Activated CD8-positive, alpha-beta T cell treated with anti-CD3 and anti-CD28 coated beads, Interleukin-2, amount 10 ng/mL, durations not matched to agents 7 days and 5 days (primary cell): ENCODE data around the gene ORC1. TPM values are rescaled to one million over a fixed set of nuclear protein-coding genes. Genes with fewer than 3 reads are reported as not detected.

Experiments
- ATAC-seq: fragments of 150-1000 bp; cut with Tn5 transposase; one replicate; pipeline ENCODE4 v1.10.0; 2021; ENCODE audit warnings: moderate library complexity
- CTCF ChIA-PET: fragments of 350-600 bp; sonication (Branson Sonifier 250); formaldehyde crosslinking; loops from one replicate; lab custom pipeline; 2021; ENCODE audit warnings: antibody characterized with exemption; lab: Charles Lee
- POLR2A ChIA-PET: fragments of 350-600 bp; sonication (Branson Sonifier 250); formaldehyde crosslinking; loops from one replicate; lab custom pipeline; 2021; ENCODE audit warnings: antibody characterized with exemption; lab: Charles Lee
- DNase-seq: peaks from one replicate; pipeline ENCODE4 v3.0.0-alpha.2; 2020
- H3K27ac Mint-ChIP-seq: one replicate; pipeline ENCODE4 v1.8.0; 2021; ENCODE audit warnings: mild to moderate bottlenecking, mixed read lengths
- H3K27me3 Mint-ChIP-seq: one replicate; pipeline ENCODE4 v1.8.0; 2021; ENCODE audit warnings: low read depth, mixed read lengths
- H3K36me3 Mint-ChIP-seq: one replicate; pipeline ENCODE4 v1.8.0; 2021; ENCODE audit warnings: low read depth, mixed read lengths
- H3K4me1 Mint-ChIP-seq: one replicate; pipeline ENCODE4 v1.8.0; 2021; ENCODE audit warnings: low read depth, mixed read lengths
- H3K4me3 Mint-ChIP-seq: one replicate; pipeline ENCODE4 v1.8.0; 2021; ENCODE audit warnings: mild to moderate bottlenecking, mixed read lengths
- H3K9me3 Mint-ChIP-seq: one replicate; pipeline ENCODE4 v1.8.0; 2022; ENCODE audit warnings: mixed read lengths; ENCODE audit not compliant: insufficient read depth
- total RNA-seq, 2 experiments: library from RNA; stranded (reverse); gene quantifications; one replicate each; pipeline ENCODE4 v1.2.3, GENCODE V29; 2021

The ORC1 gene
- total RNA-seq, 2 experiments from 2014 or later = 38.3 to 38.4 TPM

DNA sequence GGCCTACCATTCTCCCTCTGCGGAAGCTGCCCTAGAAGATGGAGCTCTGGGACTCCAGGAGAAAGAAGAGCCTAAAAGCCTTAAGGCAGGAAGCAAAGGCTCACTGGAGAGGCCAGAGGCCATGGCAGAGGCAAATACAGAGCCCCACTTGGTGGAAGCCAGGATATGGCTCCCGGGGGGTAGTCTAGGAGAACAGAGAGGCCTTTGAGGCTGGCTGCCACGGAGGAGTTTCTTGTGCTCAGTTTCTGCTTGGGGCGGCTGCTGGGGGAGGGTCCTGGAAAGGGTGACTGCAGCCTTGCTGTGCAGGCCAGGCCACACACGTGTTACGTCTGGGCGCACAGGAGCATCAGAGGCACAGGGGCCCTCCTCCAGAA is 43.6 kb downstream of the ORC1 start:
- Mint-ChIP-seq H3K27ac (no peak overlapping the region), H3K36me3 (peaks cover 73% of the 10 kb centered on the region), H3K27me3 (no peaks in the 10 kb centered on the region), H3K9me3 (no peaks in the 10 kb centered on the region), H3K4me1 (peaks cover 18% of the 10 kb centered on the region), H3K4me3 (no peak overlapping the region)
- ChIA-PET POLR2A (interaction anchor here (1.2 kb wide), 1 partner anchor 44 kb away, joined by 3 read pairs; the partner anchor contains the start of genes ORC1 and PRPF38A), CTCF (no interaction called here)
- ATAC-seq (no peak), DNase-seq (no peak)

DNA sequence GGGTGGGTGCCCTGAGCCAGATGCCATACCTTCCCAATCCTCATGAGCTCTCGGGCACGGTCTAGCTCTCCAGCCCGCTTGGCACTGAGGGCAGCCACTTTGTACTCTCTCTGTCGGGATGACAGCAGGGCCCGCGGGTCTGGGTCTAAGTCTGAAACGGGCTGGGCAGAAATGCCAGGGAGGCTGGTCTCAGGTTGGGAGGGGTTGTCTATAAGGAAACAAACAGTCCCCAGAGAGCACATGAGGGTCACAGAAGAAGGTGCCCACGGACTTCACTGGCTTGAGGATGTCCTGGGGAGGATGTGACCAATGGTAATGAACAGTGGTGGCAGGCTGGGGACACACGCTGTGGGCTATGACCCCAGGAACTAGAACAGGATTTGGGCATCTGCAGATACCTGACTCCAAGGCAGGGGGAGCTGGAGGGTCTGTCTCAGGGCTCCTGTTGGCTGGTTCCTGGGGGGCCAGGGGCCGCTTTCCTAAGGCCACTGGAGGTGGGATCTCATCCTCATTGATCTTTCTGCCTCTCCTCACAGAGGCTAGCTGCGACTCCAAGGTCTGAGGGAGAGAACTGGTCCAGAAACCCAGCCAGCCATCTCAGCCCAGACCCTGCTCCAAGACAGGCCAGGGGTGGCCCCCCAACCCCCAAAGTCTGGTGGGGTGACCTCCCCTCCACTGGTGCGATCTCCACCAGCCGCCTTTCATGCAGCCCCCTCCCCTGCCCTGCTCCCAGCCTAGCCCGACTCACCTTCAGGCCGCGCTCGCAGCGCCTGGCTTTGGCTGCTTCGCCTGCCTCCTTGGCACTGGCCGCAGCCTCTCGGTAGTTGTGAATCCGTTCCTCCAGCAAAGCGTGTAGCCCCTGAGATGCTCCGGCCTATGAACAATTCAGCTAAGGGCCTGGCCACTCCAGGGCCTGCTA is 44.3 kb downstream of the ORC1 start:
- Mint-ChIP-seq H3K4me3 (no peak overlapping the region), H3K4me1 (peaks cover 14% of the 10 kb centered on the region), H3K27ac (no peak overlapping the region), H3K27me3 (no peaks in the 10 kb centered on the region), H3K36me3 (peaks cover 75% of the 10 kb centered on the region), H3K9me3 (no peaks in the 10 kb centered on the region)
- DNase-seq = no peak
- CTCF ChIA-PET = no interaction called here
- POLR2A ChIA-PET = no interaction called here
- ATAC-seq = no peak

DNA sequence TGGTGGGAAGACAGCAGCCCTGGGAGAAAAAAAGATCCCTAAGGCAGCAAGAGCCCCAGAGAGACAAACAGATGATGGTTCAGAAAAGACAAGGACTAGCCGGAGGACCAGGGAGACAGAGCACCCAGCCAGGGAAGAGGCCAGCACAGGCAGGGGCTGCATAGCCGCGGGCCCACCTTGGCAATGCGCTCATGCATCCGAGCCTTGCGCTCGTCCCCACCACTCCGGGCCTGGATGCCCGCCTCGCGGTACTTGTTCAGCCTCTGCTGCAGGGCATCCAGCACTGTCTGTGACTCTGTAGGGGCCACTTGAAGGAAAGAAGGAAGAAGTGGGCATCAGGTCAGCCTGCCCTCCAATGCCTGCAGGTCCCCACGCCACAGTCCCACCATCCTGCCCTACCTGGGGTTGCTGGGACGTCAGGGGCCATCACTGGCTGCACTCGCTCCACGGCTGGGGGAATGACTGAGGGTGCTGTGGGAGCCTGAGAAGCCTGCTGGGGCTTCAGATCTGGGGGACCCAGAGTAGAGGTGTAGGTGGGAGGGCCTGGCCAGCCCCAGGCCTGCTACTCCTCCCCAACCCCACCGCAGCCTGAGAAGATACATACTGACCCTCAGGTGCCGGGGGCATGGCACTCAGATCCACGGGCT is 45.2 kb downstream of the ORC1 start:
- CTCF ChIA-PET = no interaction called here
- Mint-ChIP-seq H3K4me3 (no peak overlapping the region), H3K4me1 (peaks cover 5% of the 10 kb centered on the region), H3K36me3 (peaks cover 76% of the 10 kb centered on the region), H3K9me3 (no peaks in the 10 kb centered on the region), H3K27me3 (no peaks in the 10 kb centered on the region), H3K27ac (no peak overlapping the region)
- POLR2A ChIA-PET = no interaction called here
- DNase-seq (no peak), ATAC-seq (no peak)

DNA sequence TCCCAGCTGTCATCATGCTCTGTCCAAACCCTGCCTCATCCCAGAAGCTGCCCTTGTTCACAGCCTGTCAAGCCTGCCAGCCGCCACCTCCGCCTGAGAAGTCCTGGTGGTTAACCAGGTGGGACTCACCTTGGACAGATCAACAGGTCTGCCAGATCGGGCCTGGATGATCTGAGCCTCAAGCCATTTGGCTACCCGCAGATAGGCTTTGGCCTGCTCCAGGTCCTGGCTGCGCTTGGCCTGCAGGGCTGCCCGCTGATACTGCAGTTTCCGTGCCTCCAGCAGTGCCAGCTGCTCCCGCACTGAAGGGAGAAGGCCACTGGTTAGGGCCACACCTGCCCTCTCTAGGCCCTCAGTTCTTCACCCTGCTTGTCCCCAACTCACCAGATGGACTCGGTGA is 46.8 kb downstream of the ORC1 start:
- H3K27ac Mint-ChIP-seq = no peak overlapping the region
- POLR2A ChIA-PET = no interaction called here

DNA sequence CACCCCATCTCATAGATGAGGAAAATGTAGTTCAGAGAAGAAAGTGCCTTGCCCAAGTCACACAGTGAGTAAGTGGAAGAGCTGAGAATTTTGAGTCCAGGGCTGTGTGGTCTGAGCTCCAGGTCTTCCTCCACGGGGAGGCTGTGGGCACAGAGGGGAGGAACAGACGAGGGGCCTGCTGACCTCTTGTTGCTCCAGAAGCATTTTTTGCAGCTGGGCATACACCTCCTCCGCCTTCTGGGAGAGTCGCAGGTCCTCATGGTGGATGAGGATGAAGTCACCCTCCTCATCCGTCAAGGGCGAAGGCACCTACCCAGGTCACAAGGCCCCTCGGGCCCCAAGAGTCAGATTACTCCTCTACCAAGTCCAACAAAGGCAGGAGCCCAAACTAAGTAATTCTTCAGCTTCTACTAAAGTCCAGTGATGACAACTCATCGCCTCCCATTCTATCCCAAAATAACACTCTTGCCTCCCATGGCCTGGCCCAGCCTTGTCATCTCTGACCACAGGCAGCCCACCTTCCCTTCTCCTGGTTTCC is 47.3 kb downstream of the ORC1 start:
- Mint-ChIP-seq H3K4me1 (no peaks in the 10 kb centered on the region), H3K27ac (no peak overlapping the region), H3K4me3 (no peak overlapping the region), H3K36me3 (peaks cover 81% of the 10 kb centered on the region), H3K9me3 (no peaks in the 10 kb centered on the region), H3K27me3 (no peaks in the 10 kb centered on the region)
- no peak for ATAC-seq
- DNase-seq = no peak
- ChIA-PET CTCF (no interaction called here), POLR2A (no interaction called here)

More for the DNA sequence above, 46.8 kb downstream of the ORC1 start:
- Mint-ChIP-seq H3K27me3 (no peaks in the 10 kb centered on the region), H3K4me3 (no peak overlapping the region), H3K36me3 (peaks cover 80% of the 10 kb centered on the region), H3K4me1 (no peaks in the 10 kb centered on the region), H3K9me3 (no peaks in the 10 kb centered on the region)
- CTCF ChIA-PET = no interaction called here
- DNase-seq = no peak
- no peak for ATAC-seq

DNA sequence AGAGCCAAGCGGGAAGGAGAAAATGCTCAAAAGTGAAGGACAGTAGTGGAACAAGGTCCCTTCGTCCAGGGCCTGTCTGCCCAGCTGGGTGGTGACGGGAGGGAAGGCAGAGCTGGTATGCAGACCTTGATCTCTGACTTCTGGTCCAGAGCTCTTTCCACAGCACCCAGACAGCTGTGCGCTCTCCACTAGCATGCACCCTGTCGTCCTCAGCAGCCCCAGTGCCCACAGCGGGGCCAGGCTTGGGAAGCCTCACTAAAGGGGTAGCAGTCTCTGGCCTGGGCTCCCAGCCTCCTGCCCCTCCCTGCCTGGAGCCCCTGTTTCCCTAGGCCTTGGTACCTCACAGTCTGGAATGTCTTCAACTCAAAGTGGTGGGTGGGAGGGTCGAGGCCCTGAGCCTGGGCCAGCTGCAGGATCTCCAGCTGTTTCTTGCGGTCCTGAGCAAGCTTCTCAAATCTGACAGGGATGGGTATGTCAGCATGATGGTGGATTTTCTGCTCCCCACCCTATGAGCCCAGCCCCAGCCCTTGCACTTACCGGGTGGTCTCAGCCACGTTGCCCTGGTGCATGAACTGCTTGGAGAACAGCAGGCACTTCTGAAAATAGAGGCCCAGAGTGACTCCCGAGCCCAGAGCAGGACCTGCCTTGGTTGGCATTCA is 48.2 kb downstream of the ORC1 start:
- Mint-ChIP-seq H3K4me1 (no peaks in the 10 kb centered on the region), H3K36me3 (peaks cover 75% of the 10 kb centered on the region), H3K9me3 (no peaks in the 10 kb centered on the region), H3K27me3 (no peaks in the 10 kb centered on the region), H3K27ac (no peak overlapping the region), H3K4me3 (no peak overlapping the region)
- DNase-seq (no peak), ATAC-seq (no peak)
- ChIA-PET CTCF (no interaction called here), POLR2A (no interaction called here)

DNA sequence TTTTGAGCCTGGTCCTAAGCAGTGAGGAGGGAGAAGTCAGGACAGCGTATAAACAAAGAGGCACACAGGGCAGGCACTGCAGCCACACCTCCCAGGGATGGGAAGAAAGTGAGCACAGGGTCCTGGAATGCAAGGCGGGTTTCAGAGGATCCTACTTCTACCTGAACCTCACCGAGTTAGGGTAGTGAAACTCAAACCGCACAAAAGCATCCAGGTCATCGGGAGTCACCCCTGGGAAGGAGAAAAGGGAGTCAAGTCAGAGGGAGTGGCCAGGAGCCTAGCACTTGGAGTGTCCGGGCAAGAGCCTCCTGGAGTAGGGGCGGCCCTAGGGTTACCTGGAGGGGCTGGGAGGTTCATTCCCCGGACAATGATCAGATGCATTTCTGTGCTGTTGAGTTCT is 48.8 kb downstream of the ORC1 start:
- Mint-ChIP-seq H3K36me3 (peaks cover 72% of the 10 kb centered on the region), H3K27me3 (no peaks in the 10 kb centered on the region), H3K4me3 (no peak overlapping the region), H3K27ac (no peak overlapping the region), H3K9me3 (no peaks in the 10 kb centered on the region), H3K4me1 (no peaks in the 10 kb centered on the region)
- POLR2A ChIA-PET = no interaction called here
- ATAC-seq (no peak), DNase-seq (no peak)
- CTCF ChIA-PET = no interaction called here

DNA sequence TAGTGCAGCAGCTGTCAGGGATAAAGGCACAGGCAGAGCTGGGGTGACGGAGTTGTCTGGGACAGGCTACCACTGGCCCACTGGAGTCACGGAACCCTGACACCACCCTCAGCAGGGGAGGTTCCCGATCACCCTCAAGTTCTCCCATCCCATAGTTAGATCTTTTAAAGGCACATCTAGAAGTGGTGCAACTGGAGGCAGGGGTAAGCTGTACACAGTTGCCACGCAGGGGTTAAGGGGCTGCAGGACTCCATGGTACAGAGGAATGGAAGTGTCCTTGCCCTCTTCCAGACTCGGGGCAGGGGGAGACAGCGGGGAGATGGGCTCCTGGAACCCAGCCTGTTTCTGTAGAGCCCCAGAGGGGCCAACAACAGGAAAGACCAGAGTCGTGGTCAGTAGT is 51.5 kb downstream of the ORC1 start:
- peaks cover 50% of the 10 kb centered on the region for H3K36me3 Mint-ChIP-seq
- H3K4me3 Mint-ChIP-seq = no peak overlapping the region
- no peak for DNase-seq
- H3K9me3 Mint-ChIP-seq = no peaks in the 10 kb centered on the region
- H3K4me1 Mint-ChIP-seq = peaks cover 4% of the 10 kb centered on the region
- H3K27me3 Mint-ChIP-seq = no peaks in the 10 kb centered on the region
- H3K27ac Mint-ChIP-seq = peak overlapping the region; percentile 27
- ATAC-seq = no peak
- CTCF ChIA-PET = no interaction called here
- POLR2A ChIA-PET = no interaction called here

DNA sequence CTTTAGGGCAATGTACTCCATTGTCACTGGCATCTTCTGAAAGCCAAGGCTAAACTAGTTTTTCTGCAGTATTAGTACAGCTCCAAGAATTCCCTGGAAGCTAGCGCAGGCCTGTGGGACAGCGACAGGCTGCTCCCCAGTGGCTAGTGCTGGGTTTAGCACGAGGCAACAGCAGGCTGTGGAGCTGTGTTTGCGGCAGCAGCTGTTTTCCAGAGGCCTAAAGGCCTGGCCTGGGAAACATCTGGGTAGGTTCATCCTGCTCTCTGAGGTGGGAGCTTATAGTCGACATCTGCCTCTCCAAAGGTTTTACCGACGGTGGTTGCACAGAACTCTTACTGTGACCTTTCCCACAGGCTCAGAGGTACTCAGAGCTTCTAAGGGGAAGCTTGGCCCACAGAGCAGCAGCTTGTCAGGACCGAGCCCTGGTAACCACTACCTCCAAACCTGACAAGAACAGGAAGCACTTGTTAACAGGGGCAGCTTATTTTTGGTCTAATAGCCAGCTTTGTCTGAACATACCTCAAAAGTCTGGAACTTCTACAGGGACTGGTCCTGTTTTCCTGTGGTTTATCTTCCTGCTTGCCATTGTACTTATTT is 55.4 kb downstream of the ORC1 start:
- Mint-ChIP-seq H3K36me3 (peaks cover 18% of the 10 kb centered on the region), H3K4me1 (peaks cover 4% of the 10 kb centered on the region), H3K27ac (peak overlapping the region; percentile 55), H3K9me3 (no peaks in the 10 kb centered on the region), H3K4me3 (no peak overlapping the region), H3K27me3 (no peaks in the 10 kb centered on the region)
- CTCF ChIA-PET = no interaction called here
- DNase-seq (no peak), ATAC-seq (no peak)
- POLR2A ChIA-PET = interaction anchor here (1.5 kb wide), 1 partner anchor 17 kb away, joined by 7 read pairs; the partner anchor contains the start of gene CC2D1B

DNA sequence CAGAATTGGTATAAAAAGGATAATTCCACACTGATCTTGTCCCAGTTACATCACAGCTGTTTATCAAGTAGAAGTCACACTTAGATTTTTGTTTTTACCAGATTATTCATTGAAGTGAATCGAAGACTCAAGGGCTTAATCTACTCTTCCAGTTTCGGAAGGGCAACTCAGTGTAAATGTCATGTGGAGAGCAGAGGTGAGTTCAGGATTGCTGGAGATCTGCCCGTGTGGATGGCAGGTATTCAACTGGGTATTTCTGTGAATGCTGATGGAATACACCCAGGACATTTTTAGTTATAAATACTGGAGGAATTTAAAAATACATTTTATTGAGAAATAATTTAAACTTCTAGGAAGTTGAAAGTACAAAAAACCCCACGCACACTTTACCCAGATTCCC is 57.6 kb downstream of the ORC1 start:
- H3K4me3 Mint-ChIP-seq = no peak overlapping the region
- DNase-seq = no peak
- H3K27me3 Mint-ChIP-seq = no peaks in the 10 kb centered on the region
- H3K4me1 Mint-ChIP-seq = peaks cover 4% of the 10 kb centered on the region
- CTCF ChIA-PET = interaction anchor here (1.2 kb wide), 1 partner anchor 19 kb away, joined by 3 read pairs; the partner anchor contains the start of gene CC2D1B
- H3K9me3 Mint-ChIP-seq = no peaks in the 10 kb centered on the region
- POLR2A ChIA-PET = no interaction called here
- no peak overlapping the region for H3K27ac Mint-ChIP-seq
- no peak for ATAC-seq
- H3K36me3 Mint-ChIP-seq = peaks cover 5% of the 10 kb centered on the region

DNA sequence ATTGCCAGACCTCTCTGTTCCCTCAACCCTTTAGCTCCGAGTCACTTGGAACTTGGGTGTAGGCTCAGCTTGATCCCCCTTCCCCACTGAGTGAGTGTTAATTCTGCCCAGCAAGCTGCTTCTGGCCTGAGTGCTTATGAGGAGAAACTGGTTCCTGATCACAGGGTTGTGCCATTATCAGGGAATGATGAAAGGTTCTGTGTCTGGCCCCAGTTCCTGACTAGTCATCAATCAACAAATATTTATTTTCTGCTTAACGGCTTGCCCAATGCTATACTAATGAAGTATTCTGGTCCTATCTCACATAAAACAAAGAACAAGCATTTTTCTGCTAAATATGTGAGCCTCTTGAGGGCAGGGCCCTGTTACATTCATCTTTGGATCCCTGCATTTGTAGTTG is 59.0 kb downstream of the ORC1 start:
- Mint-ChIP-seq H3K36me3 (no peaks in the 10 kb centered on the region), H3K27ac (no peak overlapping the region), H3K4me1 (peaks cover 4% of the 10 kb centered on the region), H3K4me3 (no peak overlapping the region), H3K27me3 (no peaks in the 10 kb centered on the region), H3K9me3 (no peaks in the 10 kb centered on the region)
- ATAC-seq = no peak
- POLR2A ChIA-PET = no interaction called here
- CTCF ChIA-PET = interaction anchor here (1.1 kb wide), 1 partner anchor 12 kb away, joined by 3 read pairs; no protein-coding TSS in a partner anchor
- DNase-seq = no peak
